Hepatocyte (in vitro differentiated cells): Measurements from ENCODE around the gene IRF2BPL. TPM values are rescaled to one million over a fixed set of nuclear protein-coding genes. Genes with fewer than 3 reads are reported as not detected.

Source experiments
- DNase-seq: peaks from one replicate; pipeline ENCODE4 v3.0.0-alpha.2; 2016; ENCODE audit warnings: low spot score
- H2AFZ ChIP-seq: fragments of 200-600 bp; sonication (generic); 2 replicates; pipeline ENCODE4 v1.6.0; 2016; ENCODE audit warnings: antibody characterized with exemption, mild to moderate bottlenecking
- H3K27ac ChIP-seq: fragments of 200-600 bp; sonication (generic); 2 replicates; pipeline ENCODE4 v1.5.1; 2016; ENCODE audit warnings: mild to moderate bottlenecking
- H3K27me3 ChIP-seq: fragments of 200-600 bp; sonication (generic); 2 replicates; pipeline ENCODE4 v1.6.1; 2016
- H3K36me3 ChIP-seq: fragments of 200-600 bp; sonication (generic); replicated peaks from 2 replicates; pipeline ENCODE4 v1.5.1; 2016; ENCODE audit warnings: low read depth; ENCODE audit not compliant: insufficient read depth
- H3K4me1 ChIP-seq: fragments of 200-600 bp; sonication (generic); 2 replicates; pipeline ENCODE4 v1.5.1; 2016; ENCODE audit warnings: mild to moderate bottlenecking, moderate library complexity; ENCODE audit not compliant: insufficient read depth
- H3K4me2 ChIP-seq: fragments of 200-600 bp; sonication (generic); 2 replicates; pipeline ENCODE4 v1.6.0; 2016
- H3K4me3 ChIP-seq: fragments of 200-600 bp; sonication (generic); 2 replicates; pipeline ENCODE4 v1.5.1; 2016; ENCODE audit warnings: mild to moderate bottlenecking
- H3K79me2 ChIP-seq: fragments of 200-600 bp; sonication (generic); 2 replicates; pipeline ENCODE4 v1.6.0; 2017; ENCODE audit warnings: mild to moderate bottlenecking
- H3K9me2 ChIP-seq: fragments of 200-600 bp; sonication (generic); replicated peaks from 2 replicates; pipeline ENCODE4 v1.6.0; 2017; ENCODE audit warnings: mild to moderate bottlenecking; ENCODE audit not compliant: insufficient read depth
- H3K9me3 ChIP-seq: fragments of 200-600 bp; sonication (generic); 2 replicates; pipeline ENCODE4 v1.5.1; 2016; ENCODE audit warnings: low read depth, mild to moderate bottlenecking
- H4K20me1 ChIP-seq: fragments of 200-600 bp; sonication (generic); 2 replicates; pipeline ENCODE4 v1.6.0; 2016; ENCODE audit warnings: mild to moderate bottlenecking; ENCODE audit not compliant: insufficient read depth, poor library complexity, severe bottlenecking
- CTCF ChIP-seq: fragments of 200-600 bp; sonication (generic); IDR thresholded peaks from 2 replicates; pipeline ENCODE4 v1.5.1; 2016; ENCODE audit warnings: antibody characterized with exemption, mild to moderate bottlenecking; ENCODE audit not compliant: poor library complexity
- EZH2 ChIP-seq: fragments of 200-600 bp; sonication (generic); IDR thresholded peaks from 2 replicates; pipeline ENCODE4 v1.6.1; 2016; ENCODE audit warnings: antibody characterized with exemption, mild to moderate bottlenecking, borderline replicate concordance
- EZH2phosphoT487 ChIP-seq: fragments of 200-600 bp; sonication (generic); IDR thresholded peaks from one replicate; pipeline ENCODE4 v1.6.1; 2018; ENCODE audit warnings: antibody characterized with exemption, mild to moderate bottlenecking, low read depth, moderate library complexity; ENCODE audit not compliant: unreplicated experiment, severe bottlenecking
- WGBS: methylation state at CpG from one replicate; pipeline ENCODE4 v1.1.6; 2016; ENCODE audit warnings: low lambda C conversion rate; ENCODE audit errors: missing lambda C conversion rate; 5-methylcytosine and 5-hydroxymethylcytosine counted together
- polyA plus RNA-seq: library from polyadenylated mRNA; unstranded; fragments of >200 nt; fragmentation: Nextera tagmentation; extraction: Ambion mirVana; gene quantifications from 2 replicates; pipeline ENCODE4 v1.2.1, GENCODE V29; 2016
- total RNA-seq: library from RNA; depleted of rRNA; stranded (reverse); fragments of >200 nt; gene quantifications from 2 replicates; pipeline ENCODE4 v1.2.3, GENCODE V29; 2014

IRF2BPL gene
- total and polyA plus RNA-seq, 2 experiments from 2014 or later: 34.5 to 52.1 TPM

- Histone ChIP-seq H3K27me3 (no peaks in the 10 kb centered on the region), H3K9me3 (no peaks in the 10 kb centered on the region), H2AFZ (no peak overlapping the region), H3K4me1 (no peaks in the 10 kb centered on the region), H3K4me3 (no peak overlapping the region), H3K4me2 (no peak overlapping the region), H4K20me1 (no peaks in the 10 kb centered on the region), H3K9me2 (no peaks in the 10 kb centered on the region), H3K79me2 (no peaks in the 10 kb centered on the region), H3K36me3 (no peaks in the 10 kb centered on the region), H3K27ac (no peak overlapping the region)
- DNase-seq: no peak
- TF ChIP-seq CTCF (no peak), EZH2 (no peak), EZH2phosphoT487 (no peak)
- 91% methylated on average over 8 of the region's 8 CpGs for WGBS
Observed at GRCh38 chr14:77064521-77065178, 36.1 kb upstream of the IRF2BPL start.

- TF ChIP-seq CTCF (no peak), EZH2phosphoT487 (no peak), EZH2 (no peak)
- no peak for DNase-seq
- H3K4me3 ChIP-seq: no peak overlapping the region
- no peaks in the 10 kb centered on the region for H3K36me3 ChIP-seq
- H3K27ac ChIP-seq: no peak overlapping the region
- no peaks in the 10 kb centered on the region for H3K27me3 ChIP-seq
- 83% methylated on average over 10 of the region's 10 CpGs for WGBS
- H3K9me2 ChIP-seq: no peaks in the 10 kb centered on the region
- H2AFZ ChIP-seq: no peak overlapping the region
- no peaks in the 10 kb centered on the region for H4K20me1 ChIP-seq
- no peaks in the 10 kb centered on the region for H3K79me2 ChIP-seq
- no peak overlapping the region for H3K4me2 ChIP-seq
- no peaks in the 10 kb centered on the region for H3K9me3 ChIP-seq
- H3K4me1 ChIP-seq: no peaks in the 10 kb centered on the region
Observed at GRCh38 chr14:77063571-77064171, 35.2 kb upstream of the IRF2BPL start.

- Histone ChIP-seq H3K36me3 (no peaks in the 10 kb centered on the region), H3K79me2 (no peaks in the 10 kb centered on the region), H3K27ac (no peak overlapping the region), H3K4me3 (no peak overlapping the region), H4K20me1 (no peaks in the 10 kb centered on the region), H3K27me3 (no peaks in the 10 kb centered on the region), H3K4me2 (no peak overlapping the region), H3K9me2 (no peaks in the 10 kb centered on the region), H2AFZ (no peak overlapping the region), H3K4me1 (no peaks in the 10 kb centered on the region), H3K9me3 (no peaks in the 10 kb centered on the region)
- TF ChIP-seq EZH2 (no peak), CTCF (no peak), EZH2phosphoT487 (no peak)
- no peak for DNase-seq
- 84% methylated on average over 3 of the region's 3 CpGs for WGBS
Observed at GRCh38 chr14:77062261-77062660, 33.8 kb upstream of the IRF2BPL start.
